ENCODE data around the gene HM13.
"Not testable (repeated sequence)": the region's sequence is repeated elsewhere in the genome, so short reads cannot be mapped to it uniquely, and the experiment has no call there.

The HM13 gene

DNA sequence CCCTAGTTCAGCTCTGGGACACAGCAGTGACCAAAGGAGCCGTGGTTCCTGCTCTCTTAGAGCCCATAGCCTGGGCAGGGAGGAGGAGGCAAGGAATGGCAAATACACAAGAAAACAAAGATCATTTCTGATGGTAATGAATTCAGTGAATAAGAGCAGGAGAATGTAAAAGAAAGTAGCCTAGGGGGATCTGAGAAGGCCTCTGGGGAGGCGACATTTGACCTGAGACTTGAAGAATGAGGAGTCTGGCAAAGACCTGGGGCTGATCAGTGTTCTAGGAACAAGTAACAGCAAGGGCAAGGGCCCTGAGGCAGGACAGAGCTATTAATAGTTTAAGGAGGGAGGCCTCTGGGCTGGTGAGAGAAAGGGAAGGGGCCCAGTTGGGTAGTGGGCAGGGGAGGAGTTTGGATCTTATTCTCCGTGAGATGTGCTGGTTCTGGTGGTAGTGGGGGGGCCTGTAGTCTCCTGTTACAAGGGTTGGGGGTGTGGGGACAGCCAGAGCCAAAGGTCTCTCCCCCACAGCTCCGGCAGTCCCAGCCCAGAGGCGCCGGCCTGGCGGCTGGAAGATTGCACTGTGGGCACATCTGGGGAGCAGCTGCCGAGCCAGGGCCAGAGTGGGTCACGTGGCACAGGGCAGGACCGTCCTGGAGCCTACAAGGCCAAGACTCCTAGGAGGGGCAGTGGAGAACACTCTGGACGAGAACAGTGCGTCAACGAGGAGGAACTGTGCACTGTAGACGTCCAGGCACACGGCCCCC lies 81.6 kb downstream of the HM13 start:
- H3K27ac ChIP-seq (ENCODE audit: low read depth, low read length) = peak overlapping the region; percentile 96

GRCh38 chr20:31596412-31596715 lies 82.1 kb downstream of the HM13 start:
- Histone ChIP-seq H3K9ac (ENCODE audit: low read depth, low read length) (peak overlapping the region; percentile 36), H3K4me1 (ENCODE audit: insufficient read depth, low read length) (peaks cover 16% of the 10 kb centered on the region), H3K27ac (ENCODE audit: low read depth, low read length) (peak overlapping the region; percentile 96; the same call in 1 of the 2 replicates)
- H3K27me3 ChIP-seq (ENCODE audit: insufficient read depth, low read length); H3K4me3 ChIP-seq (ENCODE audit: low read length); H3K36me3 ChIP-seq (ENCODE audit: insufficient read depth, low read length); H3K9me3 ChIP-seq (ENCODE audit: insufficient read depth, low read depth, low read length): not testable (repeated sequence)
- 90% methylated on average over 4 of the region's 4 CpGs for WGBS

More for the DNA sequence above, 81.6 kb downstream of the HM13 start:
- Histone ChIP-seq H3K36me3 (ENCODE audit: insufficient read depth, low read length) (no peaks in the 10 kb centered on the region), H3K9me3 (ENCODE audit: insufficient read depth, low read depth, low read length) (no peaks in the 10 kb centered on the region), H3K9ac (ENCODE audit: low read depth, low read length) (peak overlapping the region; percentile 36), H3K4me1 (ENCODE audit: insufficient read depth, low read length) (peaks cover 21% of the 10 kb centered on the region), H3K4me3 (ENCODE audit: low read length) (no peak overlapping the region), H3K27me3 (ENCODE audit: insufficient read depth, low read length) (no peaks in the 10 kb centered on the region)
- 45% methylated on average over 15 of the region's 15 CpGs for WGBS

- no peak overlapping the region for H3K9ac ChIP-seq (ENCODE audit: low read depth, low read length)
- H3K36me3 ChIP-seq (ENCODE audit: insufficient read depth, low read length) = no peaks in the 10 kb centered on the region
- peak overlapping the region; percentile 73; the same call in 1 of the 2 replicates for H3K27ac ChIP-seq (ENCODE audit: low read depth, low read length)
- 54% methylated on average over 4 of the region's 4 CpGs for WGBS
- peaks cover 14% of the 10 kb centered on the region; the same call in 1 of the 2 replicates for H3K4me1 ChIP-seq (ENCODE audit: insufficient read depth, low read length)
- H3K27me3 ChIP-seq (ENCODE audit: insufficient read depth, low read length) = no peaks in the 10 kb centered on the region
- no peak overlapping the region for H3K4me3 ChIP-seq (ENCODE audit: low read length)
- H3K9me3 ChIP-seq (ENCODE audit: insufficient read depth, low read depth, low read length) = no peaks in the 10 kb centered on the region
These were observed 82.7 kb downstream of the HM13 start for GRCh38 chr20:31596831-31597480.

- 84% methylated on average over 2 of the region's 2 CpGs for WGBS
- H3K9ac ChIP-seq (ENCODE audit: low read depth, low read length) = no peak overlapping the region
- H3K4me1 ChIP-seq (ENCODE audit: insufficient read depth, low read length) = peaks cover 16% of the 10 kb centered on the region
- H3K9me3 ChIP-seq (ENCODE audit: insufficient read depth, low read depth, low read length) = no peaks in the 10 kb centered on the region
- no peak overlapping the region for H3K4me3 ChIP-seq (ENCODE audit: low read length)
- no peaks in the 10 kb centered on the region for H3K36me3 ChIP-seq (ENCODE audit: insufficient read depth, low read length)
- no peak overlapping the region; the same call in 1 of the 2 replicates for H3K27ac ChIP-seq (ENCODE audit: low read depth, low read length)
- no peaks in the 10 kb centered on the region for H3K27me3 ChIP-seq (ENCODE audit: insufficient read depth, low read length)
These were observed 83.2 kb downstream of the HM13 start for GRCh38 chr20:31597481-31597855.

DNA sequence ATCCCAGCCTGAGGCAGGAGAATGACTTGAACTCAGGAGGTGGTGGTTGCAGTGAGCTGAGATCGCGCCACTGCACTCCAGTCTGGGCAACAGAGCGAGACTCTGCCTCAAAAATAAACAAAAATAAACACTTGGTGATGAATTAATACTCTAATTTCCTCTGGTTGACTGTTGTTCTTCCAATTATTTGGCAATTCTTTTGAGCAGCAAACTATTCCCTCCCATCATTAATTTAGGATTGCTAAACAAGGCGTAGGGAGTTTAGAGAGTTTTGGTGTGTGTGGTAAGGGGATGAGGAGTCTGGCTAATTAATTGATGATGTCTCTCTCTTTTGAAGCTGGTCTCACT lies 88.2 kb downstream of the HM13 start:
- H3K9ac ChIP-seq (ENCODE audit: low read depth, low read length) = no peak overlapping the region
- H3K4me1 ChIP-seq (ENCODE audit: insufficient read depth, low read length) = peaks cover 14% of the 10 kb centered on the region
- no peaks in the 10 kb centered on the region for H3K27me3 ChIP-seq (ENCODE audit: insufficient read depth, low read length)
- 86% methylated on average over 4 of the region's 4 CpGs for WGBS
- H3K9me3 ChIP-seq (ENCODE audit: insufficient read depth, low read depth, low read length) = no peaks in the 10 kb centered on the region
- H3K27ac ChIP-seq (ENCODE audit: low read depth, low read length) = no peak overlapping the region; the same call in 1 of the 2 replicates
- H3K36me3 ChIP-seq (ENCODE audit: insufficient read depth, low read length) = peaks cover 5% of the 10 kb centered on the region; the same call in 1 of the 2 replicates
- no peak overlapping the region for H3K4me3 ChIP-seq (ENCODE audit: low read length)

GRCh38 chr20:31602779-31603441 lies 88.7 kb downstream of the HM13 start:
- H3K9me3 ChIP-seq (ENCODE audit: insufficient read depth, low read depth, low read length) = no peaks in the 10 kb centered on the region
- H3K4me1 ChIP-seq (ENCODE audit: insufficient read depth, low read length) = peaks cover 19% of the 10 kb centered on the region
- 85% methylated on average over 17 of the region's 17 CpGs for WGBS
- H3K27ac ChIP-seq (ENCODE audit: low read depth, low read length) = no peak overlapping the region; the same call in 1 of the 2 replicates
- H3K36me3 ChIP-seq (ENCODE audit: insufficient read depth, low read length) = peaks cover 5% of the 10 kb centered on the region; the same call in 1 of the 2 replicates
- no peak overlapping the region for H3K9ac ChIP-seq (ENCODE audit: low read depth, low read length)
- H3K4me3 ChIP-seq (ENCODE audit: low read length) = no peak overlapping the region
- H3K27me3 ChIP-seq (ENCODE audit: insufficient read depth, low read length) = no peaks in the 10 kb centered on the region

DNA sequence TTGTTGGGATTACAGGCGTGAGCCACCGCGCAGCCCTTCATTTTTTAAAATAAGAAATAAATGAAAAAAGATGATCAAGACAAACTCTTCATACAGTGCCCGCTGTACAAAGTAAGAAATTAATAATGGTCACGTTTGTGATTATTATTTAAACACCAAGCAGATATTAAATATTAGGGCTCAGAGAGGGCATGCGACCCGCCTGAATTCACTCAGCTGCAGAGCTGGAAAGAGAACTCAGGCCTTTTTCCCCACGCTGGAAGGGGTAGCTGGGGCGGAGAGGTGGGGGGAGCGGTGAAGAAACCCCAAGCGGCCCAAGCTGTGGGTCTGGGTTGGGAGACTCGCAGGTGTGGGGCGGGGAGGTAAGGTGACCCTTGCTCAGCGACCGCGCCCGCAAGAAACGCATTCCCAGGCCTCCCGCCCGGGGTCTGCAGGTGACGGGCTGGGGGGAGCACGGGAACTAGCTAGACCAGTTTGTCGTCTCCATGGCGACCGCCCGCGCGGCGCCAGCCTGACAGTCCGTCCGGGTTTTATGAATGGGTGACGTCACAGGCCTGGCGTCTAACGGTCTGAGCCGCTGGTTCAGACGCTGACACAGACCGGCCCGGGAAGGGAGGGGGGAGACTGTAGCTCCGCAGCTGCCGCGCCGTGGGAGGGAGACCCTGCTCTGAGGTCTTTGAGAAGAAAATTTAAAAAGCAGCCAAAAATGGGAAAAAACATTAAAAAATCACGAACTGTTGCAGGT lies 89.8 kb downstream of the HM13 start:
- H3K36me3 ChIP-seq (ENCODE audit: insufficient read depth, low read length) = peaks cover 5% of the 10 kb centered on the region; the same call in 1 of the 2 replicates
- H3K27ac ChIP-seq (ENCODE audit: low read depth, low read length) = peak overlapping the region; percentile 98
- peak overlapping the region; percentile 93 for H3K4me3 ChIP-seq (ENCODE audit: low read length)
- H3K9ac ChIP-seq (ENCODE audit: low read depth, low read length) = peak overlapping the region; percentile 78
- H3K4me1 ChIP-seq (ENCODE audit: insufficient read depth, low read length) = peaks cover 27% of the 10 kb centered on the region
- H3K9me3 ChIP-seq (ENCODE audit: insufficient read depth, low read depth, low read length) = no peaks in the 10 kb centered on the region
- WGBS = 4% methylated on average over 38 of the region's 43 CpGs
- no peaks in the 10 kb centered on the region for H3K27me3 ChIP-seq (ENCODE audit: insufficient read depth, low read length)

- peak overlapping the region; percentile 93 for H3K4me3 ChIP-seq (ENCODE audit: low read length)
- H3K9me3 ChIP-seq (ENCODE audit: insufficient read depth, low read depth, low read length) = no peaks in the 10 kb centered on the region
- peaks cover 29% of the 10 kb centered on the region for H3K4me1 ChIP-seq (ENCODE audit: insufficient read depth, low read length)
- peak overlapping the region; percentile 98 for H3K27ac ChIP-seq (ENCODE audit: low read depth, low read length)
- peak overlapping the region; percentile 78 for H3K9ac ChIP-seq (ENCODE audit: low read depth, low read length)
- H3K27me3 ChIP-seq (ENCODE audit: insufficient read depth, low read length) = no peaks in the 10 kb centered on the region
- WGBS = 5% methylated on average over 14 of the region's 14 CpGs
- peaks cover 5% of the 10 kb centered on the region; the same call in 1 of the 2 replicates for H3K36me3 ChIP-seq (ENCODE audit: insufficient read depth, low read length)
These were observed 90.4 kb downstream of the HM13 start for GRCh38 chr20:31604567-31605030.

GRCh38 chr20:31605031-31605901 lies 91.0 kb downstream of the HM13 start, which contains the start of gene ID1:
Gene ID1, plus strand, starts transcription at chr20:31605289. Its CDS starts 99 bp downstream, at chr20:31605388.
- Histone ChIP-seq H3K9me3 (ENCODE audit: insufficient read depth, low read depth, low read length) (no peaks in the 10 kb centered on the region), H3K36me3 (ENCODE audit: insufficient read depth, low read length) (peaks cover 5% of the 10 kb centered on the region; the same call in 1 of the 2 replicates), H3K27ac (ENCODE audit: low read depth, low read length) (peak within 1 kb of the TSS; percentile 98), H3K27me3 (ENCODE audit: insufficient read depth, low read length) (no peaks in the 10 kb centered on the region), H3K9ac (ENCODE audit: low read depth, low read length) (peak within 1 kb of the TSS; percentile 90), H3K4me3 (ENCODE audit: low read length) (peak within 1 kb of the TSS; percentile 93), H3K4me1 (ENCODE audit: insufficient read depth, low read length) (peaks cover 29% of the 10 kb centered on the region)
- WGBS = under 1% methylated on average over 74 of the region's 74 CpGs

All from HUES64 (cell line).